GM23338 (cell line): Measurements from ENCODE around the gene KCNT1. TPM values are rescaled to one million over a fixed set of nuclear protein-coding genes. Genes with fewer than 3 reads are reported as not detected.

Experiments
- EZH2 ChIP-seq: fragments of 200-600 bp; sonication (generic); IDR thresholded peaks from one replicate; pipeline ENCODE4 v1.8.0; 2017; ENCODE audit warnings: antibody characterized with exemption, mild to moderate bottlenecking, low read depth; ENCODE audit not compliant: unreplicated experiment
- EZH2phosphoT487 ChIP-seq: fragments of 200-600 bp; sonication (generic); IDR thresholded peaks from one replicate; pipeline ENCODE4 v1.8.1; 2018; ENCODE audit warnings: antibody characterized with exemption; ENCODE audit not compliant: unreplicated experiment
- NANOG ChIP-seq: IDR thresholded peaks from 2 replicates; pipeline ENCODE4 v1.6.1; 2016; ENCODE audit warnings: antibody characterized with exemption, borderline replicate concordance
- STAT1 ChIP-seq: IDR thresholded peaks from one replicate; pipeline ENCODE4 v1.6.1; 2016; ENCODE audit warnings: antibody characterized with exemption; ENCODE audit not compliant: unreplicated experiment
- ZNF114 ChIP-seq: fragments of 250-450 bp; sonication (Bioruptor Pico); IDR thresholded peaks from 2 replicates; pipeline ENCODE4 v1.5.0; 2020; ENCODE audit warnings: mild to moderate bottlenecking, moderate library complexity
- ZNF331 ChIP-seq: fragments of 250-450 bp; sonication (Bioruptor Pico); IDR thresholded peaks from 2 replicates; pipeline ENCODE4 v1.5.0; 2020; ENCODE audit warnings: low read depth, mild to moderate bottlenecking, moderate library complexity
- polyA plus RNA-seq: library from polyadenylated mRNA; unstranded; fragments of >200 nt; fragmentation: Nextera tagmentation; extraction: Ambion mirVana; gene quantifications from 2 replicates; pipeline ENCODE4 v1.2.1, GENCODE V29; 2016
- total RNA-seq: library from RNA; depleted of rRNA; stranded (reverse); fragments of >200 nt; shearing (Covaris generic); gene quantifications from 2 replicates; pipeline ENCODE4 v1.2.3, GENCODE V29; 2014
- TF ChIP-seq, protein P1 (sequence below): fragments of 250-450 bp; sonication (Bioruptor Pico); IDR thresholded peaks from 2 replicates; pipeline ENCODE4 v1.5.0; 2020; ENCODE audit warnings: mild to moderate bottlenecking, moderate library complexity
- TF ChIP-seq, protein P2 (sequence below): IDR thresholded peaks from one replicate; pipeline ENCODE4 v1.6.1; 2018; ENCODE audit warnings: antibody characterized with exemption; ENCODE audit not compliant: unreplicated experiment
- TF ChIP-seq, protein P3 (sequence below), 2 experiments: fragments of 200-600 bp in 1 of 2; sonication (generic) in 1 of 2; conservative IDR thresholded peaks; 2 replicates each; pipeline versions ENCODE4 v1.5.1 to v1.6.1; 2016 to 2017; ENCODE audit warnings: antibody characterized with exemption in 2 of 2, low read depth in 2 of 2, mild to moderate bottlenecking in 2 of 2, moderate library complexity in 1 of 2

The KCNT1 gene
- total and polyA plus RNA-seq, 2 experiments from 2014 or later = 0.05 to 0.28 TPM

DNA sequence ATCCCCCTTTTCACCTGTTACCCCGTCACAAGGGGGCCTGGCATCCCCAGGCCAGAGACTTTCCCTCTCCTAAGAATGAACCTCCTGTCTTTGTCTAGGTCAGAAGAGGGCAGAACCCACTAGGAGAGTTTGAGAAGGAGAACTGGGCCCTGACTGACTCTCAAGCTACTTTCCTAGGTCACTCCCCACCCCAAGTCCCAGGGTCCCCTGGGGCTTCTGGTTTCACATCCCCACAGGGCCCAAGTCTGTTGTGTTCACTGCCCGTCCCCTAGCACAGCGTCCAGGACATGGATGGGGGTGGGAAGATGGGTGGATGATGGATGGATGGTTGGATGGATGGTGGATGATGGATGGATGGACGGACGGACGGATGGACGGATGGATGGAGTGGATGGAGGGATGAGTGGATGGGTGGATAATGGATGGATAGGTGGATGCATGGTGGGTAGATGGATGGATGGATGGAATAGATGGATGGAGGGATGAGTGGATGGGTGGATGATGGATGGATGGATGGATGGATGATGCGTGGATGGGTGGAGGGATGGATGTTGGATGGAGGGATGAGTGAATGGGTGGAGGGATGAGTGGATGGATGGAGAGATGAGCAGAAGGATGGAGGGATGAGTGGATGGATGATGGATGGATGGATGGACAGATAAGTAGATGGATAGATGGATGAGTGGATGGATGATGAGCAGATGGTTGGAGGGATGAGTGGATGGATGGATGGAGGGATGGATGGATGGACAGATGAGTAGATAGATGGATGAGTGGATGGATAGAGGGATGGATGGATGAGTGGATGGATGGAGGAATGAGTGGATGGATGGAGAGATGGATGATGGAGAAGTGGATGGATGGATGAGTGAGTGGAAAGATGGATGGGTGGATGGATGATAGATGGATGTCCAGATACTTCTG lies 50.6 kb downstream of the KCNT1 start (continued):
- TF ChIP-seq, protein P1, sequence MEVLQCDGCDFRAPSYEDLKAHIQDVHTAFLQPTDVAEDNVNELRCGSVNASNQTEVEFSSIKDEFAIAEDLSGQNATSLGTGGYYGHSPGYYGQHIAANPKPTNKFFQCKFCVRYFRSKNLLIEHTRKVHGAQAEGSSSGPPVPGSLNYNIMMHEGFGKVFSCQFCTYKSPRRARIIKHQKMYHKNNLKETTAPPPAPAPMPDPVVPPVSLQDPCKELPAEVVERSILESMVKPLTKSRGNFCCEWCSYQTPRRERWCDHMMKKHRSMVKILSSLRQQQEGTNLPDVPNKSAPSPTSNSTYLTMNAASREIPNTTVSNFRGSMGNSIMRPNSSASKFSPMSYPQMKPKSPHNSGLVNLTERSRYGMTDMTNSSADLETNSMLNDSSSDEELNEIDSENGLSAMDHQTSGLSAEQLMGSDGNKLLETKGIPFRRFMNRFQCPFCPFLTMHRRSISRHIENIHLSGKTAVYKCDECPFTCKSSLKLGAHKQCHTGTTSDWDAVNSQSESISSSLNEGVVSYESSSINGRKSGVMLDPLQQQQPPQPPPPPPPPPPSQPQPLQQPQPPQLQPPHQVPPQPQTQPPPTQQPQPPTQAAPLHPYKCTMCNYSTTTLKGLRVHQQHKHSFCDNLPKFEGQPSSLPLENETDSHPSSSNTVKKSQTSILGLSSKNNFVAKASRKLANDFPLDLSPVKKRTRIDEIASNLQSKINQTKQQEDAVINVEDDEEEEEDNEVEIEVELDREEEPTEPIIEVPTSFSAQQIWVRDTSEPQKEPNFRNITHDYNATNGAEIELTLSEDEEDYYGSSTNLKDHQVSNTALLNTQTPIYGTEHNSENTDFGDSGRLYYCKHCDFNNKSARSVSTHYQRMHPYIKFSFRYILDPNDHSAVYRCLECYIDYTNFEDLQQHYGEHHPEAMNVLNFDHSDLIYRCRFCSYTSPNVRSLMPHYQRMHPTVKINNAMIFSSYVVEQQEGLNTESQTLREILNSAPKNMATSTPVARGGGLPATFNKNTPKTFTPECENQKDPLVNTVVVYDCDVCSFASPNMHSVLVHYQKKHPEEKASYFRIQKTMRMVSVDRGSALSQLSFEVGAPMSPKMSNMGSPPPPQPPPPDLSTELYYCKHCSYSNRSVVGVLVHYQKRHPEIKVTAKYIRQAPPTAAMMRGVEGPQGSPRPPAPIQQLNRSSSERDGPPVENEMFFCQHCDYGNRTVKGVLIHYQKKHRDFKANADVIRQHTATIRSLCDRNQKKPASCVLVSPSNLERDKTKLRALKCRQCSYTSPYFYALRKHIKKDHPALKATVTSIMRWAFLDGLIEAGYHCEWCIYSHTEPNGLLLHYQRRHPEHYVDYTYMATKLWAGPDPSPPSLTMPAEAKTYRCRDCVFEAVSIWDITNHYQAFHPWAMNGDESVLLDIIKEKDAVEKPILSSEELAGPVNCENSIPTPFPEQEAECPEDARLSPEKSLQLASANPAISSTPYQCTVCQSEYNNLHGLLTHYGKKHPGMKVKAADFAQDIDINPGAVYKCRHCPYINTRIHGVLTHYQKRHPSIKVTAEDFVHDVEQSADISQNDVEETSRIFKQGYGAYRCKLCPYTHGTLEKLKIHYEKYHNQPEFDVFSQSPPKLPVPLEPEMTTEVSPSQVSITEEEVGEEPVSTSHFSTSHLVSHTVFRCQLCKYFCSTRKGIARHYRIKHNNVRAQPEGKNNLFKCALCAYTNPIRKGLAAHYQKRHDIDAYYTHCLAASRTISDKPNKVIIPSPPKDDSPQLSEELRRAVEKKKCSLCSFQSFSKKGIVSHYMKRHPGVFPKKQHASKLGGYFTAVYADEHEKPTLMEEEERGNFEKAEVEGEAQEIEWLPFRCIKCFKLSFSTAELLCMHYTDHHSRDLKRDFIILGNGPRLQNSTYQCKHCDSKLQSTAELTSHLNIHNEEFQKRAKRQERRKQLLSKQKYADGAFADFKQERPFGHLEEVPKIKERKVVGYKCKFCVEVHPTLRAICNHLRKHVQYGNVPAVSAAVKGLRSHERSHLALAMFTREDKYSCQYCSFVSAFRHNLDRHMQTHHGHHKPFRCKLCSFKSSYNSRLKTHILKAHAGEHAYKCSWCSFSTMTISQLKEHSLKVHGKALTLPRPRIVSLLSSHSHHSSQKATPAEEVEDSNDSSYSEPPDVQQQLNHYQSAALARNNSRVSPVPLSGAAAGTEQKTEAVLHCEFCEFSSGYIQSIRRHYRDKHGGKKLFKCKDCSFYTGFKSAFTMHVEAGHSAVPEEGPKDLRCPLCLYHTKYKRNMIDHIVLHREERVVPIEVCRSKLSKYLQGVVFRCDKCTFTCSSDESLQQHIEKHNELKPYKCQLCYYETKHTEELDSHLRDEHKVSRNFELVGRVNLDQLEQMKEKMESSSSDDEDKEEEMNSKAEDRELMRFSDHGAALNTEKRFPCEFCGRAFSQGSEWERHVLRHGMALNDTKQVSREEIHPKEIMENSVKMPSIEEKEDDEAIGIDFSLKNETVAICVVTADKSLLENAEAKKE (CRISPR knock-in tag) = no peak
- TF ChIP-seq ZNF114 (CRISPR knock-in tag) (no peak), STAT1 (no peak), ZNF331 (CRISPR knock-in tag) (no peak), EZH2 (no peak), EZH2phosphoT487 (no peak), NANOG (no peak)
- TF ChIP-seq, protein P2, sequence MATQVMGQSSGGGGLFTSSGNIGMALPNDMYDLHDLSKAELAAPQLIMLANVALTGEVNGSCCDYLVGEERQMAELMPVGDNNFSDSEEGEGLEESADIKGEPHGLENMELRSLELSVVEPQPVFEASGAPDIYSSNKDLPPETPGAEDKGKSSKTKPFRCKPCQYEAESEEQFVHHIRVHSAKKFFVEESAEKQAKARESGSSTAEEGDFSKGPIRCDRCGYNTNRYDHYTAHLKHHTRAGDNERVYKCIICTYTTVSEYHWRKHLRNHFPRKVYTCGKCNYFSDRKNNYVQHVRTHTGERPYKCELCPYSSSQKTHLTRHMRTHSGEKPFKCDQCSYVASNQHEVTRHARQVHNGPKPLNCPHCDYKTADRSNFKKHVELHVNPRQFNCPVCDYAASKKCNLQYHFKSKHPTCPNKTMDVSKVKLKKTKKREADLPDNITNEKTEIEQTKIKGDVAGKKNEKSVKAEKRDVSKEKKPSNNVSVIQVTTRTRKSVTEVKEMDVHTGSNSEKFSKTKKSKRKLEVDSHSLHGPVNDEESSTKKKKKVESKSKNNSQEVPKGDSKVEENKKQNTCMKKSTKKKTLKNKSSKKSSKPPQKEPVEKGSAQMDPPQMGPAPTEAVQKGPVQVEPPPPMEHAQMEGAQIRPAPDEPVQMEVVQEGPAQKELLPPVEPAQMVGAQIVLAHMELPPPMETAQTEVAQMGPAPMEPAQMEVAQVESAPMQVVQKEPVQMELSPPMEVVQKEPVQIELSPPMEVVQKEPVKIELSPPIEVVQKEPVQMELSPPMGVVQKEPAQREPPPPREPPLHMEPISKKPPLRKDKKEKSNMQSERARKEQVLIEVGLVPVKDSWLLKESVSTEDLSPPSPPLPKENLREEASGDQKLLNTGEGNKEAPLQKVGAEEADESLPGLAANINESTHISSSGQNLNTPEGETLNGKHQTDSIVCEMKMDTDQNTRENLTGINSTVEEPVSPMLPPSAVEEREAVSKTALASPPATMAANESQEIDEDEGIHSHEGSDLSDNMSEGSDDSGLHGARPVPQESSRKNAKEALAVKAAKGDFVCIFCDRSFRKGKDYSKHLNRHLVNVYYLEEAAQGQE = no peak
- TF ChIP-seq, protein P3, sequence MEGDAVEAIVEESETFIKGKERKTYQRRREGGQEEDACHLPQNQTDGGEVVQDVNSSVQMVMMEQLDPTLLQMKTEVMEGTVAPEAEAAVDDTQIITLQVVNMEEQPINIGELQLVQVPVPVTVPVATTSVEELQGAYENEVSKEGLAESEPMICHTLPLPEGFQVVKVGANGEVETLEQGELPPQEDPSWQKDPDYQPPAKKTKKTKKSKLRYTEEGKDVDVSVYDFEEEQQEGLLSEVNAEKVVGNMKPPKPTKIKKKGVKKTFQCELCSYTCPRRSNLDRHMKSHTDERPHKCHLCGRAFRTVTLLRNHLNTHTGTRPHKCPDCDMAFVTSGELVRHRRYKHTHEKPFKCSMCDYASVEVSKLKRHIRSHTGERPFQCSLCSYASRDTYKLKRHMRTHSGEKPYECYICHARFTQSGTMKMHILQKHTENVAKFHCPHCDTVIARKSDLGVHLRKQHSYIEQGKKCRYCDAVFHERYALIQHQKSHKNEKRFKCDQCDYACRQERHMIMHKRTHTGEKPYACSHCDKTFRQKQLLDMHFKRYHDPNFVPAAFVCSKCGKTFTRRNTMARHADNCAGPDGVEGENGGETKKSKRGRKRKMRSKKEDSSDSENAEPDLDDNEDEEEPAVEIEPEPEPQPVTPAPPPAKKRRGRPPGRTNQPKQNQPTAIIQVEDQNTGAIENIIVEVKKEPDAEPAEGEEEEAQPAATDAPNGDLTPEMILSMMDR (conservative IDR thresholded peaks at IDR 0.05; ENCODE audit: low read depth in 2 of 2) = no peak
